Skeletal muscle satellite cell (primary cell): ENCODE data around the gene IRS2.

Source experiments
- H3K27me3 ChIP-seq: 2 replicates; pipeline ENCODE4 v1.7.0; 2013; ENCODE audit warnings: low read length; ENCODE audit not compliant: control insufficient read depth, insufficient read depth
- H3K36me3 ChIP-seq: 2 replicates; pipeline ENCODE4 v1.7.0; 2013; ENCODE audit warnings: mild to moderate bottlenecking, control low read depth, low read length; ENCODE audit not compliant: insufficient read depth
- H3K4me1 ChIP-seq: 2 replicates; pipeline ENCODE4 v1.7.0; 2013; ENCODE audit warnings: low read length; ENCODE audit not compliant: control insufficient read depth, insufficient read depth
- H3K4me2 ChIP-seq: 2 replicates; pipeline ENCODE4 v1.7.0; 2013; ENCODE audit warnings: mild to moderate bottlenecking, low read length
- H3K4me3 ChIP-seq: 2 replicates; pipeline ENCODE4 v1.7.0; 2013; ENCODE audit warnings: low read length
- H3K9ac ChIP-seq: 2 replicates; pipeline ENCODE4 v1.7.0; 2013; ENCODE audit warnings: mild to moderate bottlenecking, low read depth, low read length, moderate library complexity
- H3K9me3 ChIP-seq: replicated peaks from 2 replicates; pipeline ENCODE4 v1.7.0; 2013; ENCODE audit warnings: mild to moderate bottlenecking, control low read depth, low read length

The IRS2 gene

DNA sequence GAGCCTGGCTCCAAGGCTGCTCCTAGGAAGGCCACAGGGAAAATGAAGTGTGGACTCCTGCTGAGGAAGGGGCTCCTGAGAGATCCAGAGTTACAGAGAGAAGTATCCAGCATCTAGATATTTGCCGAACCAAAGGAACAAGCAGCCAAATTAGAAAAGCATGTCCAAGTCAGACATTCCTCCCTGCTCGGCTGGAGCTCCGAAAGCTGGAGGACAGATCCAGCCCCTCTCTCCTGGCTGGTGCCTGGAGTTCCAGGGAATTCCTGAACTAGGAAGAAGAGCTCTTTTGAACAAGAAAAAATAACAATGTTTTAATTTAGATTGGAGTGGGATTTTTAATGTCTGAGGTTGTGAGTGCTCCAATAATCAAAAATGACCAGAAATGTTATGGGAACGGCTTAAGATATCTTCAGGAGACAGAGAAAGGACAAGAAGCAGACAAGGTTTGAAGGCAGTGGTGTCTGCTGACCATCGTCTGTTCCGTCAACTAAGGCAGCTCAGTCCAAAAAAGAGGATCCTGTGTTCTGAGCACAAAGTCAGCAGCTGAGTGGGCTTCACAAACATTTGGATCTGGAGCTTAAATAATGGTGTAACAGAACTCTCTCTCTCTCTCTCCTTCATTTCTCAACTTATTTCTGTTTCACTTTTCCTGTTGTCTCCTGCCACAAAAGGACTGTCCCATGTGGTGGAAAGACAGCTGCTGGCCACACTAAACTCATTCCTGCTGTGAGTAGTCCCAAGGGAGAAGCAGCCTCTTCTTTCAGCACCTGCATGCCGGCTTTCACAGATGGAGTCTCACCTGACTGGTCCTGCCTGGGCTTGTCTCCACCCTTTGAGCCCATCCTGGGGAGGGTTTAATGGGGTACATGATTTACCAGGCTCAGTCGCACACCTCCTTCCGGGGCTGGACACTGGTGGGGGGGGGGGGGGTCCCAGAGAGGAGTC is 31.5 kb upstream of the IRS2 start:
- peak overlapping the region; percentile 49 for H3K9ac ChIP-seq
- H3K9me3 ChIP-seq, result no peaks in the 10 kb centered on the region
- H3K4me1 ChIP-seq, result peaks cover 23% of the 10 kb centered on the region
- H3K36me3 ChIP-seq, result no peaks in the 10 kb centered on the region
- peak overlapping the region; percentile 50 for H3K4me3 ChIP-seq
- H3K27me3 ChIP-seq, result no peaks in the 10 kb centered on the region
- H3K4me2 ChIP-seq, result peak overlapping the region; percentile 46

GRCh38 chr13:109816808-109817203 is 30.4 kb upstream of the IRS2 start:
- Histone ChIP-seq H3K36me3 (no peaks in the 10 kb centered on the region), H3K9ac (no peak overlapping the region), H3K4me1 (peaks cover 23% of the 10 kb centered on the region), H3K27me3 (no peaks in the 10 kb centered on the region), H3K4me3 (peak overlapping the region; percentile 50), H3K4me2 (peak overlapping the region; percentile 46), H3K9me3 (no peaks in the 10 kb centered on the region)

DNA sequence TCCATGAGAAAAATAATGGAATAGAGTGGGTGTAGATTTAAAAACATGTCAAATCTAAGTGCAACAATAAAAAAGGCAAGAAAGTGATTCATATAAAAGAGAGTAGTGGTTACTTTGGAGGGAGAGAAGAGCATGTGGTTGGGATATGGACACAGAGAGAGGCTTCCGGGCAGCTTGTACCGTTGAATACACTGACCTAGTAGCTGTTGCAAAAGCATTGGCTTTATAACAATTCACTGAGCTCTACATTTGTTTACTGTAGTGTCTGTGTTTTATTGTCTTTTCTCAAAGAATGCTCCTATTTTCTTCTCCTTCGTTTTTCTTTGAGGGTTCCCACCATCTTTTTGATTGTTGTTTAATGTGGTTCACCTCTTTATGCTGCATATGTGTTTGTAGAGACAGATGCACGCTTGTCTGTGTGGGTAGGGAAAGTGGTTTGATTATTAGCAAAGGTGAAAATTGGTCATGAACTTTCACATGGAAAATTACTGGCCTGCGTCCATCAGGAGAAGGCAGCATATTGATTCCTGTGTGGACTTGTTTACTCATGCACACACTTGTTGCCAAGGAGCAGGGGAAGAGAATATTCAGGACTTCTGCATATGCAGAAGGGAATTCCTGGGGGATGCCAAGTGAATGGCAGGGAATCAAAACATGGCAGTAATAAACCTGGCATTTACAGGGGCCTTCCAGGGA is 29.9 kb upstream of the IRS2 start:
- Histone ChIP-seq H3K4me1 (peaks cover 23% of the 10 kb centered on the region), H3K4me2 (peak overlapping the region; percentile 46), H3K36me3 (no peaks in the 10 kb centered on the region), H3K9ac (no peak overlapping the region), H3K27me3 (no peaks in the 10 kb centered on the region), H3K9me3 (no peaks in the 10 kb centered on the region), H3K4me3 (no peak overlapping the region)

DNA sequence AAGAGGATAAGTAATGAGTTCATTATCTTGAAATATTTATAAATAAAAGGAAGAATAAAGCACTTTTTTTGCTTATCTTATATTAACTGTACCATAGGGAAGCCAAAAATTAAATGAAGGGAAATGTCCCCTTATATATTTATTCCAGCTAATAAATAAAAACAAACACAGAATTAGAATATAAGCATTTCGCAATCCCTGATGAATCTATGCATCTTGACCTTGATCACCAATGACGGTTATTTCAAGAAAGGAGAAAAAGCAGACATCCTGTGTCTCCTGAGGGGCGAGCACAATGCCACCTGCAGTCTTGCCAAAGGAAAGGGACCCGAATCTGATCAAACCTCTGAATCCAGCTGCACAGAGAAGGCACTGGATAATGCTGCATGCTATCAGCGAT is 29.3 kb upstream of the IRS2 start:
- H3K4me3 ChIP-seq, result no peak overlapping the region
- no peaks in the 10 kb centered on the region for H3K9me3 ChIP-seq
- no peaks in the 10 kb centered on the region for H3K36me3 ChIP-seq
- no peak overlapping the region for H3K4me2 ChIP-seq
- H3K9ac ChIP-seq, result no peak overlapping the region
- H3K4me1 ChIP-seq, result peaks cover 27% of the 10 kb centered on the region
- H3K27me3 ChIP-seq, result no peaks in the 10 kb centered on the region

GRCh38 chr13:109813663-109814062 is 27.3 kb upstream of the IRS2 start:
- Histone ChIP-seq H3K4me2 (no peak overlapping the region), H3K27me3 (no peaks in the 10 kb centered on the region), H3K9me3 (no peaks in the 10 kb centered on the region), H3K4me1 (peaks cover 29% of the 10 kb centered on the region), H3K9ac (no peak overlapping the region), H3K4me3 (no peak overlapping the region), H3K36me3 (no peaks in the 10 kb centered on the region)

- no peak overlapping the region for H3K4me3 ChIP-seq
- no peak overlapping the region for H3K9ac ChIP-seq
- H3K4me1 ChIP-seq, result peaks cover 19% of the 10 kb centered on the region
- no peaks in the 10 kb centered on the region for H3K9me3 ChIP-seq
- H3K36me3 ChIP-seq, result no peaks in the 10 kb centered on the region
- no peaks in the 10 kb centered on the region for H3K27me3 ChIP-seq
- no peak overlapping the region for H3K4me2 ChIP-seq
Observed at GRCh38 chr13:109812382-109812781, 26.0 kb upstream of the IRS2 start.

DNA sequence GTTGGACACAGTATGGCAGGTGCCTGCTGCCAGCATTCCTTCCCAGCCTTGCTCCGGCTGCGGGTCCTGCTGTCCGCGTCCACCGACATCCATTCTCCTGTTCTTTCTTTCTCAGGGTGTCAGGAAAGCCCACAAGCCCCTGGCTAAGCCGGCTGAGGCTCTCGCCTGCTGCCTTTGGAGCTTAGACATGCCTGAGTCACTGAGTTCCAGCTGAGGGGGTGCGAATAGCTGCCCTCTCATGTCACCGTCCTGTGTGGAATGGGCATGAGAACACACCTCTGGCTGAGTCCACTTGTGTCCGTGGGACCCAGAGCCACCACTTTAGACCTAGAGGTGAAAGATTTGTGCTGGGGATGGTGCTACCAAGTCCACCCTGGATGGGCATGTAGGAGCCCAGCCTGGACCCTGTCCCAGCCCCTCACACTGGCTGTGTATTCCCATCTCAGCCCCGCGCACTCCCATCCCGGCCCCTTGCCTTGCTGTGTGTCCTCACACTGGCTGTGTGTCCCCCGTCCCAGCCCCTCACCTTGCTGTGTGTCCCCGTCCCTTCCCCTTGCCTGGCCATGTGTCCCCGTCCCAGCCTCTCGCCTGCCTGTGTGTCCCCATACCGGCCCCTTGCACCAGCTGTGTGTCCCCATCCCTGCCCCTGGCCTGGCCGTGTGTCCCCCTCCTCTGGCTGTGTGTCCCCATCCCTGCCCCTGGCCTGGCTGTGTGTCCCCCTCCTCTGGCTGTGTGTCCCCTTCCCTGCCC is 24.6 kb upstream of the IRS2 start:
- Histone ChIP-seq H3K4me1 (peaks cover 5% of the 10 kb centered on the region), H3K4me2 (no peak overlapping the region), H3K27me3 (no peaks in the 10 kb centered on the region), H3K4me3 (no peak overlapping the region), H3K36me3 (no peaks in the 10 kb centered on the region), H3K9me3 (no peaks in the 10 kb centered on the region), H3K9ac (no peak overlapping the region)

- H3K4me2 ChIP-seq, result no peak overlapping the region
- no peak overlapping the region for H3K9ac ChIP-seq
- no peaks in the 10 kb centered on the region for H3K36me3 ChIP-seq
- no peaks in the 10 kb centered on the region for H3K27me3 ChIP-seq
- H3K9me3 ChIP-seq, result no peaks in the 10 kb centered on the region
- H3K4me3 ChIP-seq, result no peak overlapping the region
- H3K4me1 ChIP-seq, result peaks cover 5% of the 10 kb centered on the region
Observed at GRCh38 chr13:109809216-109809932, 23.0 kb upstream of the IRS2 start.

DNA sequence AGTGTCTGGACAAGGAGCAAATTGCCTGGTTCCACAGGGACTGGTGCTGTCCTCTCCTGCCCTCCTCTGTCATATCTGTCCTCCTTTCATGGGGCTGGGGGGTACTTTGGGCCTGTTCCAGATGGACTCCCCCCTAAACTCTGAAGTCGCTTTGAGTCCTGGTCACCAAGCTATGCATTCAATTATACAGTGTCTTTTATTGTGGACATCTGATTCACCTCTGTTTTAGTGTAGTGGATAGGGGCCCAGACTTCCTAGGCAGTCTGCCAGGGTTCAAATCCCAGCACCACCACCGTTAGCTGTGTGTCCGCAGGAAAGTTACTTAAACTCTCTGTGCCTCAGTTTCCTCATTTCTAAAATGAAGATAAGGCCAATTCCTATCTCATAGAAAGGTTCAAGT is 21.0 kb upstream of the IRS2 start:
- Histone ChIP-seq H3K9me3 (no peaks in the 10 kb centered on the region), H3K9ac (no peak overlapping the region), H3K4me1 (peaks cover 5% of the 10 kb centered on the region), H3K4me2 (no peak overlapping the region), H3K36me3 (no peaks in the 10 kb centered on the region), H3K4me3 (no peak overlapping the region), H3K27me3 (no peaks in the 10 kb centered on the region)

GRCh38 chr13:109804654-109805053 is 18.3 kb upstream of the IRS2 start:
- Histone ChIP-seq H3K36me3 (no peaks in the 10 kb centered on the region), H3K4me1 (no peaks in the 10 kb centered on the region), H3K9ac (no peak overlapping the region), H3K4me2 (no peak overlapping the region), H3K27me3 (no peaks in the 10 kb centered on the region), H3K4me3 (no peak overlapping the region), H3K9me3 (no peaks in the 10 kb centered on the region)

GRCh38 chr13:109803825-109804224 is 17.4 kb upstream of the IRS2 start:
- Histone ChIP-seq H3K9me3 (no peaks in the 10 kb centered on the region), H3K9ac (no peak overlapping the region), H3K27me3 (no peaks in the 10 kb centered on the region), H3K36me3 (no peaks in the 10 kb centered on the region), H3K4me1 (no peaks in the 10 kb centered on the region), H3K4me2 (no peak overlapping the region), H3K4me3 (no peak overlapping the region)
